HEK293T (cell line): Measurements from ENCODE around the gene ABHD12.

Experiments
- CTCF ChIA-PET: fragments of 350-600 bp; formaldehyde crosslinking; extraction: SDS; loops from one replicate; lab custom pipeline; 2021; ENCODE audit warnings: antibody characterized with exemption, inconsistent platforms; lab: Yijun Ruan, JAX
- POLR2A ChIA-PET: fragments of 350-600 bp; formaldehyde crosslinking; extraction: SDS; loops from one replicate; lab custom pipeline; 2020; ENCODE audit warnings: antibody characterized with exemption, inconsistent platforms; lab: Yijun Ruan, JAX
- DNase-seq: peaks from one replicate; pipeline ENCODE4 v3.0.0; 2012; ENCODE audit warnings: mixed read lengths; ENCODE audit errors: extremely low spot score
- ARNT ChIP-seq: fragments of 450-650 bp; IDR thresholded peaks from 2 replicates; pipeline ENCODE4 v1.6.1; 2017; ENCODE audit warnings: mild to moderate bottlenecking
- BHLHE40 ChIP-seq: fragments of 450-650 bp; IDR thresholded peaks from 2 replicates; pipeline ENCODE4 v1.6.1; 2016; ENCODE audit warnings: mild to moderate bottlenecking, moderate library complexity, borderline replicate concordance
- CTBP1 ChIP-seq: fragments of 450-650 bp; IDR thresholded peaks from 2 replicates; pipeline ENCODE4 v1.6.1; 2016; ENCODE audit warnings: borderline replicate concordance
- ELF4 ChIP-seq: fragments of 450-650 bp; IDR thresholded peaks from 2 replicates; pipeline ENCODE4 v1.6.1; 2017; ENCODE audit warnings: antibody characterized with exemption
- FOXA1 ChIP-seq: fragments of 450-650 bp; IDR thresholded peaks from 2 replicates; pipeline ENCODE4 v1.6.1; 2016; ENCODE audit warnings: mild to moderate bottlenecking
- FOXK2 ChIP-seq: fragments of 450-650 bp; IDR thresholded peaks from 2 replicates; pipeline ENCODE4 v1.6.1; 2016; ENCODE audit warnings: mild to moderate bottlenecking
- FOXM1 ChIP-seq: fragments of 450-650 bp; IDR thresholded peaks from 2 replicates; pipeline ENCODE4 v1.6.1; 2017; ENCODE audit warnings: mild to moderate bottlenecking, borderline replicate concordance
- HDGF ChIP-seq: fragments of 450-650 bp; IDR thresholded peaks from 2 replicates; pipeline ENCODE4 v1.6.1; 2017; ENCODE audit warnings: antibody characterized with exemption, borderline replicate concordance
- L3MBTL2 ChIP-seq: fragments of 450-650 bp; conservative IDR thresholded peaks from 2 replicates; pipeline ENCODE4 v1.6.1; 2016; ENCODE audit warnings: mild to moderate bottlenecking
- LEF1 ChIP-seq: fragments of 450-650 bp; IDR thresholded peaks from 2 replicates; pipeline ENCODE4 v1.6.1; 2017; ENCODE audit warnings: mild to moderate bottlenecking, borderline replicate concordance
- NFRKB ChIP-seq: fragments of 450-650 bp; IDR thresholded peaks from 2 replicates; pipeline ENCODE4 v1.6.1; 2016; ENCODE audit warnings: mild to moderate bottlenecking, moderate library complexity
- SP1 ChIP-seq: fragments of 450-650 bp; IDR thresholded peaks from 2 replicates; pipeline ENCODE4 v1.6.1; 2017
- SUZ12 ChIP-seq: fragments of 450-650 bp; IDR thresholded peaks from 2 replicates; pipeline ENCODE4 v1.6.1; 2016; ENCODE audit warnings: mild to moderate bottlenecking
- TARDBP ChIP-seq: fragments of 450-650 bp; IDR thresholded peaks from 2 replicates; pipeline ENCODE4 v1.6.1; 2016
- ZNF384 ChIP-seq: fragments of 450-650 bp; IDR thresholded peaks from 2 replicates; pipeline ENCODE4 v1.6.1; 2016
- TF ChIP-seq, protein P1 (sequence below): fragments of 450-650 bp; IDR thresholded peaks from 2 replicates; pipeline ENCODE4 v1.6.1; 2016

ABHD12 gene

DNA sequence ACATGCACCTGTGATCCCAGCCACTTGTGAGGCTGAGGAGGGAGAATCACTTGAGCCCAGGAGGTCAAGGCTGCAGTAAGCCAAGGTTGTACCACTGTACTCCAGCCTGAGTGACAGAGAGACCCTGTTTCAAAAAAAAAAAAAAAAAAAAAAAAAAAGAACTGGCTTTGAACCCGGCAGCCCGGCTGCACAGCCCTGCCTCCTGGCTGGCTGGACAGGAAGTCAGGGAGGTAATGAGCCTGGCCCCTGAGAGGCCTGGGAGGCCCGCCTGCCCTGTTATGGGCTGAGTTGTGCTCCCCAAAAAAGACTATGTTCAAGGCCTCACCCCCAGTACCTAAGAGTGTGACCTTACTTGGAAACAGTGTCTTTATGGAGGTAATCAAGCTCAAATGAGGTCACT, 65.6 kb downstream of the ABHD12 start:
- ChIA-PET CTCF (no interaction called here), POLR2A (no interaction called here)
- DNase-seq: no peak
- TF ChIP-seq ELF4: no peak
- no peak for TF ChIP-seq ZNF384
- TF ChIP-seq ARNT: no peak
- no peak for TF ChIP-seq SUZ12
- TF ChIP-seq FOXK2: no peak
- no peak for TF ChIP-seq BHLHE40
- TF ChIP-seq LEF1: no peak
- TF ChIP-seq CTBP1: no peak
- TF ChIP-seq TARDBP: no peak
- TF ChIP-seq NFRKB: no peak
- TF ChIP-seq, protein P1, sequence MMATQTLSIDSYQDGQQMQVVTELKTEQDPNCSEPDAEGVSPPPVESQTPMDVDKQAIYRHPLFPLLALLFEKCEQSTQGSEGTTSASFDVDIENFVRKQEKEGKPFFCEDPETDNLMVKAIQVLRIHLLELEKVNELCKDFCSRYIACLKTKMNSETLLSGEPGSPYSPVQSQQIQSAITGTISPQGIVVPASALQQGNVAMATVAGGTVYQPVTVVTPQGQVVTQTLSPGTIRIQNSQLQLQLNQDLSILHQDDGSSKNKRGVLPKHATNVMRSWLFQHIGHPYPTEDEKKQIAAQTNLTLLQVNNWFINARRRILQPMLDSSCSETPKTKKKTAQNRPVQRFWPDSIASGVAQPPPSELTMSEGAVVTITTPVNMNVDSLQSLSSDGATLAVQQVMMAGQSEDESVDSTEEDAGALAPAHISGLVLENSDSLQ: no peak

DNA sequence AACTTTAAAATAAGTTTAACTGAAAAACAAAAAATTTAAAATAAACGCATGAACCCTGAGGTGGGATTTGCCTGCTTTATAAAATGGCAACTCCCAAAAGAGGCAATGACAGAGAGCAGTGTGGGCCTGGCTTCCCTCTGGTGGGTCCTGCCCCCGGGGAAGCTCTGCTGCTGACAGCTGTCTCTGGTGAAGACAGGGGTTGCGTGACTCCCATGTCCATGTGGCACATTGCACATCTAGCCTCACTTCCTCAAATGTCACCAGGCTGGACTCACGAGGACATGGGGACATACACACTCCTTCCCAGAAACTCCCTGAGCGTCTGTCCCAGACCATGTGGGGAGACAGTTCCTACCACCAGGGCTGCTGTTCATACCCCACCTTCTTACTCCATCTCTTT, 66.2 kb downstream of the ABHD12 start:
- no peak for DNase-seq
- POLR2A ChIA-PET: no interaction called here
- TF ChIP-seq L3MBTL2: no peak
- no peak for TF ChIP-seq SP1
- TF ChIP-seq CTBP1: no peak
- no peak for TF ChIP-seq BHLHE40
- no peak for TF ChIP-seq NFRKB
- TF ChIP-seq TARDBP: no peak
- TF ChIP-seq HDGF: no peak
- no peak for TF ChIP-seq ZNF384
- TF ChIP-seq, protein P1: no peak
- no peak for TF ChIP-seq ELF4
- TF ChIP-seq LEF1: no peak
- TF ChIP-seq FOXM1: no peak
- CTCF ChIA-PET: no interaction called here

DNA sequence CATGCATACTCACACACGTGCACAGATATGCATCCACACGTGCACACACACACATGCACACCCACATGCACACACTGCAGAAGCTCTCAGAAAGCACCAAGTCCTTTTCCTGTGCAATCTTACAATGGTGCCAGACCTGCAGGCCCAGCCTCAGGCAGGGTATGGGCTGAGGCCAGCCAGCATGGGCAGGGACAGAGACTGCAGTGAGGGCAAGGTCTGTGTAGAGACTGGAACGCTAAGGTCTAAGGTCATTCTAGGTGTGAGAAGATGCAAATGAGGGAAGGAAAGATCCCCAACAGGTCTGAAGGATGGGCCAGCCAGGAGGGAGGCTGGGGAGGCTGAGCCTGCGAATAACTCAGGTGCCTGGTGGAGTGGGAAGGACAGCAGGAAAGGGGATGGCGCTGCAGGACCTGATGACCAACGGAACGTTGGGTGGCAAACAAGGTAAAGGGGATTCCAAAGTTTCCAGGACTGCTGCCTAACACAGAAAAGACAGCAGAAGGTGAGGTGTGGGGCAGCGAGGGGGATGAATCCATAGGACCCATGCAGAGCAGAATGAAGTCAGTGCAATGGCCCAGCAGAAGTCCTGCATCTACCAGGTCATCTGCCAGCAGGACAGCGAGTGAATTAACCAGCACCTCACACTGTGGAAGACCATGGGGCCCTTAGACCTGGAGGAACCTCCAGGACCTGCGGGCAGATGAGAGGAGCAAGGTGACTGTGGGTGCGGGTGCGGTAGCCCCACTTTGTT, 67.0 kb downstream of the ABHD12 start:
- ChIA-PET CTCF (interaction anchor here (0.5 kb wide), 1 partner anchor 14 kb away, joined by 3 read pairs; no protein-coding TSS in a partner anchor), POLR2A (no interaction called here)
- DNase-seq: no peak
- TF ChIP-seq TARDBP (no peak), NFRKB (no peak), L3MBTL2 (no peak), LEF1 (no peak)

DNA sequence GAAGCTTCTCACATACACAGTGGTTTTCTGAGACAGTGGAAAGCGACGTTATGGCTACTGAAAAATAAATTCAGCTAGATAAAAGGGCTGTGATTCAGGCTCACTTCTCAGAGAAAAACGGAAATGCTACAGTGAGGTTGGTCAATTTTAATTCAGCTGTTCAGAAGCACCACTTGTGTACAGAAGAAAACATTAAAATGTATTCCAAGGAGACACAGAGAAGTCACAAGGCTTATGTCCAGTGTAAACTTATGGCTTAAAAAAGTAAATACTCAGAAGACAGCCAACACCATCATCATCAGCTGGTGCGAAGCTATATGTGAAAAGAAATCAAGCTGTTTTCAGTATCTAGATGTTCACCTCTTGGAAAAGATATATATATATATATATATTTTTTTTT, 68.6 kb downstream of the ABHD12 start:
- ChIA-PET POLR2A (interaction anchor here (0.9 to 1.0 kb wide), 2 partner anchors 69 to 85 kb away, joined by 3 to 6 read pairs; partner anchors contain the start of genes ABHD12 and GINS1), CTCF (interaction anchor here (1.4 kb wide), 1 partner anchor 77 kb away, joined by 4 read pairs; no protein-coding TSS in a partner anchor)
- no peak for DNase-seq
- no peak for TF ChIP-seq ARNT
- TF ChIP-seq L3MBTL2: no peak
- TF ChIP-seq FOXK2: no peak
- TF ChIP-seq HDGF: no peak

DNA sequence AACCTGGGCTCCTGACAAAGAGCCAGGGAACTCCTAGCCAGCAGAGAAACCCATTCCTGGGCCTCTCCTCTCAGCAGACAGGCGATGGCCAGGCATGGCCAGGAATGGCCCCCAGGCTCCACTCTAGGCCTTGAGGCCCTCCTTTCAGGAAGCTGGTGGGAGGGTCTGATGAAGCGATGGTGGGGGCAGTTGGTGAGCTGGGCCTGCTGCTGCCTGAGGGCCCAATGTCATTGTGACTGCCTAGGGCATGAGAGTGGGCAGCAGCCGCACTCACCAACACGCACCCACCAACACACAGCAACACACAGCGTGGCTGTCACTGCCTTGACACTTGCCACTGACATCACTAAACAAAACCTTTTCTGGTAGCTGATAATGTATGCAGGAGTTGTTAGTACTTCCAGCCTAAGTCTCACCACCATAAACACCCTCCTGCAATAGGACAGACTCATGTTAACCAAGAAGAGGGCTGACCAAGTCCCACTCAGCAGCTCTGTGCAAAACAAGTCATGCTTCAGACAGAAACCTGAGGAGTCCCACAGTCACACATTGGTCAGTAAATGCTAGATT, 69.3 kb downstream of the ABHD12 start:
- DNase-seq: no peak
- ChIA-PET POLR2A (interaction anchor here (0.9 to 1.0 kb wide), 2 partner anchors 70 to 86 kb away, joined by 3 to 6 read pairs; partner anchors contain the start of genes ABHD12 and GINS1), CTCF (interaction anchor here (1.4 kb wide), 1 partner anchor 78 kb away, joined by 4 read pairs; no protein-coding TSS in a partner anchor)
- no peak for TF ChIP-seq NFRKB
- no peak for TF ChIP-seq SP1
- no peak for TF ChIP-seq FOXA1
- no peak for TF ChIP-seq ELF4
- no peak for TF ChIP-seq L3MBTL2
- no peak for TF ChIP-seq SUZ12
- no peak for TF ChIP-seq FOXK2

DNA sequence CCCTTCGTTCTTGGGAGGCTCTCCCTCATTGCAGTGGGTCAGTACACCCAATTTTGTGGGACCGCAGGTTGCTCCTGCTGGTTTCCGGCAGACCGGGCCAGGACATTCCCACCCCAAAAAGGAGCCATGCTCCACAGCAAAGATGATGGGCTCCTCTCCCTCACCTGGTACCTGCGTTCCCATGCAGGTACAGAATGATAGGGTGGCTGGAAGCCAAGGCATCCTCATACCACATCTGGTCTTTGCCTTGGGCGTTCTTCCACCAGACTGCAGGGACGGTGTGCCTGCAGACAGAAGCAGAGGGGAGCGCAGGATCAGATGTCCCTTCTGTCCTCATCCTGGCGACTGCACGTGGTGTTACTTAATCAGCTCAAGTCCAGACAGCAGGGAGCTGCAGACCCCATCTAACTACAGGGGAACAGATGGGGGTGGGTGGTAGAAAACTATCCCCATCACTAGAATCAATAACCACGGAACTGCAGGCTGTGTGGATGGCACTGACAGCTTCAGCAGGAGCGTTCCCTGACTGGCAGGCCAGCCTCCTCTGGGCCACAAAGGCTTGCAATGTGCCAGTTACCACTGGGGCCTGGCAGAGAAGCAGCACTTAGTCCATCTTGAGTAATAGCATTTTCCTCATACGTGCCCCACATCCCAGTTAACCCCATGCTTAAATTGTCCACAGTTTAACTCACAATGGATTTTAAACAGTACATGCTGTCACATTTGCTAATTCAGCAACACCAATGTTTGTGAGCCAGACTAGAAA, 70.4 kb downstream of the ABHD12 start:
- no peak for TF ChIP-seq HDGF
- no peak for TF ChIP-seq LEF1
- CTCF ChIA-PET: no interaction called here
- no peak for DNase-seq
- POLR2A ChIA-PET: no interaction called here
